Lower leg skin (tissue), 3 donors: ENCODE results near the gene ETV2.

ENCODE experiments used
- CTCF ChIP-seq, 3 donors: fragments of 450-650 bp; IDR thresholded peaks; one replicate each; pipeline ENCODE4 v1.5.1; 2016; ENCODE audit warnings: antibody characterized with exemption in 3 of 3, mild to moderate bottlenecking in 3 of 3, moderate library complexity in 2 of 3
- POLR2A ChIP-seq, 2 donors: fragments of 450-650 bp; IDR thresholded peaks; one replicate each; pipeline ENCODE4 v1.6.1; 2016 to 2017; ENCODE audit warnings: antibody characterized with exemption in 2 of 2, mild to moderate bottlenecking in 1 of 2, moderate library complexity in 1 of 2

GRCh38 chr19:35601971-35602370, 39.6 kb upstream of the ETV2 start:
- TF ChIP-seq POLR2A (IDR thresholded peaks at IDR 0.05) = no peak
- TF ChIP-seq CTCF (IDR thresholded peaks at IDR 0.05) = no peak
